GM19023 (cell line): ENCODE measurements around the gene CTDSP1.

ENCODE experiments used
- ATAC-seq: cut with Tn5 transposase; IDR thresholded peaks from one replicate; pipeline ENCODE4 v1.9.1; 2021; ENCODE audit warnings: mild to moderate bottlenecking, moderate library complexity; ENCODE audit not compliant: unreplicated experiment

CTDSP1 gene

DNA sequence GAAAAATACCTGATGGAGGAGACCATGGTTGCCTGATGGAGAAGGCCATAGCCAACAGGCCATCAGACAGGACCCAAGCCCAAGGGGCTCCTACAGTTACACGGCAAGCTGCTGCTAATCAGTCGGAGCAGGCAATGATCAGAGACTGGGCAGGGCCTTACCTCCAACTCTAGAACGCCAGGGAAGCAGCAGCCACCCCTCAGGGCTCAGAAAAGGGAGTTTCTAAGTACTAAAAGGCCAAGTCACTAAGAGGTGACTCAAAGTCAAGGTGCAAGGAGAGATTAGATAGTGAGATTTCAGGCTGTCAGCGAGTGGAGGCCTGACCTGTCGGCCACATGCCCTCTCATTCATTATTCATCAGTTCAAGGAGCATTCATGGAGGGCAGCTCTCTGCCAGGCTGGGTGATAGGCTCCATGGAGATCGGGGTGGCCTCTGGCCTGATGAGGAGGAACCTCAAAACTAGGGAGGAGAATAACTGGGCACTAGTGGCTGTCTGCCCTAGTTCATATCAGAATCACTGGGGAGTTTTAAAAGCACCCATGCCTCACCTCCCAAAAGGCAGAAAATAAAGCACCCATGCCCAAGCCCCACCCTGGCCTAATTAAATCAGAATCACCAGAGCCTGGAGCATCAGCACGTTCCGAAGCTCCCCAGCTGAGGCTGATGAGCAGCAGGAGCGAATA, 22.9 kb downstream of the CTDSP1 start:
- ATAC-seq = no peak

DNA sequence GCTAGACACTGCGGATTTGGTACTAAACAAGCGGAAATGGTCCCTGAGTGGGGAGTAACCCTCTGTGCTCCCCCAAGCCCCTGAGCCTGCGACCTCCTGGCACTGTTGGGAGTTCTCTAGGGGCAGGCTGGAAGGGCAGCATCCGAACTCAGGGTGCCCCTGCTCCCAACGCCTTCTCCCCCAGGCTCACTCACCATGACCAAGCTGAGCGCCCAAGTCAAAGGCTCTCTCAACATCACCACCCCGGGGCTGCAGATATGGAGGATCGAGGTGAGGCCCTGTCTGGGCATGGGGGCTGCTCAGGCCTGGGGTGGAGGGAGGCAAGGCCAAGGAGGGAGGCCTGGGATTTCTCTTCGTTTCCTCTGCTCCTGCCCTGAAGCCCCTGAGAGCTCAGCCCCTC, 23.9 kb downstream of the CTDSP1 start:
- ATAC-seq = no peak

DNA sequence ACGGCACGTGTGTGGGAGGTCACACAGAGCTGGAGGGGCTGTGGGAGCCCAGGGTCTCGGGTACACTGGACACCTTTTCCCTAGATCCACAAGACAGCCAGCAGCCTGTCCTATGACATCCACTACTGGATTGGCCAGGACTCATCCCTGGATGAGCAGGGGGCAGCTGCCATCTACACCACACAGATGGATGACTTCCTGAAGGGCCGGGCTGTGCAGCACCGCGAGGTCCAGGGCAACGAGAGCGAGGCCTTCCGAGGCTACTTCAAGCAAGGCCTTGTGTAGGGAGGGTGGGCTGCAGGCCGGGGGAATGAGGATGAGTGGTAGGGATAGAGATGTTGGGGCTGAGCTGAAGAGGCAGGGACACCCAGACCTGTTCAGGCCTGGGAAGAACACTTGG, 25.9 kb downstream of the CTDSP1 start:
- ATAC-seq = no peak

DNA sequence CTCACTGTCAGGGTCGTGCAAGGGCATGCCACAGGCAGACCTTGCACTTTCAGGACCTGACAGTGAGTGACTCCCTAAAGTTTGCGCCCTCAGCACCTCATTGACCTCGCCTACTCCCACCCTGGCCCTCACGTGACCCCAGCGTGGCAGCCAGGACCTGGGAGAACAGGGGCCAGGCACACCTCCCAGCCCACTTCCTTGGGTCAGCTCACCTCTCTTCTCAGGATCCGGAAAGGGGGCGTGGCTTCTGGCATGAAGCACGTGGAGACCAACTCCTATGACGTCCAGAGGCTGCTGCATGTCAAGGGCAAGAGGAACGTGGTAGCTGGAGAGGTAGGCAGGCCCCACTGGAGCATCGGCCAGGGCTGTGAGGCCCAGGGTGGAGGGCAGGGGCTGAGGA, 28.1 kb downstream of the CTDSP1 start:
- no peak for ATAC-seq

- ATAC-seq = no peak
Observed at GRCh38 chr2:218428846-218429558, 29.3 kb downstream of the CTDSP1 start.

GRCh38 chr2:218429911-218430692, 30.4 kb downstream of the CTDSP1 start:
- no peak for ATAC-seq

- ATAC-seq = no peak
Observed at GRCh38 chr2:218430721-218431120, 31.1 kb downstream of the CTDSP1 start.

DNA sequence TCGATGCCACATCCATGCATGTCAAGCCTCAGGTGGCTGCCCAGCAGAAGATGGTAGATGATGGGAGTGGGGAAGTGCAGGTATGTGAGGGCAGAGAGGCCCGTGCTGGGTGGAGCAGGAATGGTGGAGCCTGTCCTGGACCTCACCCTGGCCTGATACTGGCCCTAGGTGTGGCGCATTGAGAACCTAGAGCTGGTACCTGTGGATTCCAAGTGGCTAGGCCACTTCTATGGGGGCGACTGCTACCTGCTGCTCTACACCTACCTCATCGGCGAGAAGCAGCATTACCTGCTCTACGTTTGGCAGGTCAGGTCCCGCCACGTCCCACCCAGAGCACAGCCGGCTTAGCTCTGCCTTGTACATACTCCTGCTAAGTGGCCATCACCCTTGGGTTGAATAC, 32.2 kb downstream of the CTDSP1 start:
- ATAC-seq = no peak

DNA sequence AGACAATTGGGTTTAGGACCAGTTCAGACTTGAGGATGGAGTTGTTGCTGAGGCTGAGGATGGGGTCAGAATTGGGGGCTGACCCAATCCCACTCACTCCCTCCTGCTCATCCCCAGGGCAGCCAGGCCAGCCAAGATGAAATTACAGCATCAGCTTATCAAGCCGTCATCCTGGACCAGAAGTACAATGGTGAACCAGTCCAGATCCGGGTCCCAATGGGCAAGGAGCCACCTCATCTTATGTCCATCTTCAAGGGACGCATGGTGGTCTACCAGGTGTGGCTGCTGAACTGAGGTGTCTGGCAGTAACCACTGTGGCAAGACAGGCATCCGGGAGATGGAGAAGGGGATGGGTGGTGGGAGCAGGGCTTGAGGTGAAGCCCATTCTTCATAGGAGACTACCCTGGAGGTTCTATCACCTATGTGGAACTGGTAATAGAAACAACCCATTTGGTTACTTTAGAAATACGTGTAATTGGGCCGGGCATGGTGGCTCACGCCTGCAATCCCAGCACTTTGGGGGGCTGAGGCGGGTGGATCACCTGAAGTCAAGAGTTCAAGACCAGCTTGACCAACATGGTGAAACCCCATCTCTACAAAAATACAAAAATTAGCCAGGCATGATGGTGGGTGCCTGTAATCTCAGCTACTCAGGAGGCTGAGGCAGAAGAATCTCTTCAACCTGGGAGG, 33.2 kb downstream of the CTDSP1 start:
- no peak for ATAC-seq

- ATAC-seq = no peak
Observed at GRCh38 chr2:218434456-218434855, 34.8 kb downstream of the CTDSP1 start.

- ATAC-seq = no peak
Observed at GRCh38 chr2:218435003-218435982, 35.6 kb downstream of the CTDSP1 start.

DNA sequence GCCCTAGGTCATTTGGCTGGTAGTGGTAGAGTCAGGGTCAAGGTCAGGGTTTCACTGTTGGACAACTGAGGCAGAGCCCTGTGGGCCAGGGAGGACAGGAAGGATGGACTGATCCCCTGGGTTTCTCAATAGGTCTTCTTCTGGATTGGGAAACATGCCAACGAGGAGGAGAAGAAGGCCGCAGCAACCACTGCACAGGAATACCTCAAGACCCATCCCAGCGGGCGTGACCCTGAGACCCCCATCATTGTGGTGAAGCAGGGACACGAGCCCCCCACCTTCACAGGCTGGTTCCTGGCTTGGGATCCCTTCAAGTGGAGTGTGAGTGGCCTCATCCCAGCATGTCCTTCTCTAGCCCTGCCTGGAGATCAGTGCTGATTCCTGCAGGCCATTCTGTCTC, 37.3 kb downstream of the CTDSP1 start:
- ATAC-seq = no peak

- ATAC-seq = no peak
Observed at GRCh38 chr2:218437969-218438368, 38.3 kb downstream of the CTDSP1 start.

DNA sequence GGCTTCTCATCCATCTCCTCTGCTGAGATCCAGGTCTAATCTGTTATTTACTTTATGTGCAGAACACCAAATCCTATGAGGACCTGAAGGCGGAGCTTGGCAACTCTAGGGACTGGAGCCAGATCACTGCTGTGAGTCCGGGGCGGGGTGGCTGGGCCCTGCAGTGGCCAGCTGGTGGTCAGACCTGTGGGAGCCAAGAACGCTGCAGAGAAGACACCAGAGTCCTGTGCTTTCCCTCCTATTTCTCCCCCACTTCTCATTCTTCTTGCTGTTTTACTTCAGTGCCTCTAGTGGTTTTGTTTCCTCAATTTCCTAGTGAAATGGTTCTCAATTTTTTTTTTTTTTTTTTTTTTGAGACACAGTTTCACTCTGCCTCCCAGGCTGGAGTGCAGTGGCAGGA, 38.9 kb downstream of the CTDSP1 start:
- no peak for ATAC-seq

- ATAC-seq = no peak
Observed at GRCh38 chr2:218444692-218445357, 45.2 kb downstream of the CTDSP1 start.

DNA sequence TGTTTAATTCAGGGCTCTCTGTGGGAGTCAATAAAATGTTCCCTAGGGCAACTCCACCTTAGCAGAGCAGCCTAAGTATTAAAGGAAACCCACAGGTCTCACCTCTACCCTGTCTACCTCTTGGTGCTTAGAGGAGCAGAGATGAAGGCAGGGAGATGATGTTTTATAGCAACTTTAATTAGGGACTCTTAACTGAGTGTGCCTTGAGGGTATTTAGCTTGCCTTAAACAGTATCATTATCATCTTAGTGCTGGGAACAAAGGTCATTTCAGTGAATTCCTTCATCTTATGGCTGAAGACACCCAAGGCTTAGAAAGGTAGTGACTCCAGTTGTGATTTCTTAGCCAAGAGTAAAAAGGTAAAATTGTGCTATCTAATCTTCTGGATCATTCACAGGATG, 45.9 kb downstream of the CTDSP1 start:
- ATAC-seq = no peak

DNA sequence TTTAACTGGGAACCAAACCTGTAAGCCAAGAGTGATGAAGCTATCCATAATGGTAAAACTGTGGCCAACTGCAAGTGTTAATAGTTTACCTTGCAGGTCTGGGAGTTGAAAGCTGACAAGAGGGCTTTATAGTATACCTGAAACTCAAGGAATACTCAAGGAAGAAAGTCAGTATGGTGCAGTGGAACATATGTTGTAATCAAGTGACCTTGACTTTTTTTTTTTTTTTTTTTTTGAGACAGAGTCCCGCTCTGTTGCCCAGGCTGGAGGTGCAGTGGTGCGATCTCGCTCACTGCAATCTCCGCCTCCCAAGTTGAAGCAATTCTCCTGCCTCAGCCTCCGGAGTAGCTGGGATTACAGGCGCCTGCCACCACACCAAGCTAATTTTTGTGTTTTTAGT, 46.9 kb downstream of the CTDSP1 start:
- ATAC-seq = no peak

GRCh38 chr2:218447072-218447471, 47.4 kb downstream of the CTDSP1 start:
- no peak for ATAC-seq

DNA sequence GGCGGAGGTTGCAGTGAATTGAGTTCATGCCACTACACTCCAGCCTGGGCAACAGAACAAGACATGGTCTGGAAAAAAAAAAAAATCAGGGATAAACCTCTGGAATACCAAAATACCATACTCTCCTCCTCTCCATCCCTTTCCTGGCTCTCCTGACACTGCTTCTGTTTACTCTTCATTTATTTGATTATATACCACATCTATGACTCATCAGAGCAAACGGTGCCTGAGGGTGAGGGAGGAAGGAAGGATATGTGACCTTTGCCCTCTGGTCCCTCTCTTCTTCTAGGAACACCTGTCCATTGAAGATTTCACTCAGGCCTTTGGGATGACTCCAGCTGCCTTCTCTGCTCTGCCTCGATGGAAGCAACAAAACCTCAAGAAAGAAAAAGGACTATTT, 49.3 kb downstream of the CTDSP1 start:
- ATAC-seq = no peak

GRCh38 chr2:218452079-218452478, 52.4 kb downstream of the CTDSP1 start:
- no peak for ATAC-seq
